GM23248 (cell line): ENCODE results near the gene ARCN1. TPM values are rescaled to one million over a fixed set of nuclear protein-coding genes. Genes with fewer than 3 reads are reported as not detected.

Experiments used
- DNase-seq: peaks from one replicate; pipeline ENCODE4 v3.0.0-alpha.2; 2015
- H2AFZ ChIP-seq: fragments of 200-600 bp; sonication (generic); 2 replicates; pipeline ENCODE4 v1.6.1; 2016; ENCODE audit warnings: antibody characterized with exemption
- H3F3A ChIP-seq: fragments of 200-600 bp; sonication (generic); 2 replicates; pipeline ENCODE4 v1.6.1; 2016; ENCODE audit warnings: mild to moderate bottlenecking, antibody characterized with exemption, mixed run types; ENCODE audit not compliant: insufficient read depth
- H3K27ac ChIP-seq: fragments of 200-600 bp; sonication (generic); 2 replicates; pipeline ENCODE4 v1.5.1; 2016; ENCODE audit warnings: mild to moderate bottlenecking
- H3K27me3 ChIP-seq: fragments of 200-600 bp; sonication (generic); replicated peaks from 2 replicates; pipeline ENCODE4 v1.6.1; 2016; ENCODE audit warnings: mild to moderate bottlenecking; ENCODE audit not compliant: insufficient read depth
- H3K36me3 ChIP-seq: fragments of 200-600 bp; sonication (generic); 2 replicates; pipeline ENCODE4 v1.6.1; 2016; ENCODE audit warnings: low read depth, mild to moderate bottlenecking
- H3K4me1 ChIP-seq: fragments of 200-600 bp; sonication (generic); 2 replicates; pipeline ENCODE4 v1.6.1; 2016; ENCODE audit warnings: mild to moderate bottlenecking; ENCODE audit not compliant: insufficient read depth
- H3K4me2 ChIP-seq: fragments of 200-600 bp; sonication (generic); one replicate; pipeline ENCODE4 v1.6.1; 2016; ENCODE audit warnings: mild to moderate bottlenecking; ENCODE audit not compliant: unreplicated experiment
- H3K4me3 ChIP-seq: fragments of 200-600 bp; sonication (generic); 2 replicates; pipeline ENCODE4 v1.5.1; 2016; ENCODE audit warnings: mild to moderate bottlenecking
- H3K79me2 ChIP-seq: fragments of 200-600 bp; sonication (generic); 2 replicates; pipeline ENCODE4 v1.6.1; 2016; ENCODE audit warnings: mild to moderate bottlenecking; ENCODE audit not compliant: insufficient read depth
- H3K9ac ChIP-seq: fragments of 200-600 bp; sonication (generic); 2 replicates; pipeline ENCODE4 v1.6.1; 2016; ENCODE audit warnings: mild to moderate bottlenecking
- H3K9me2 ChIP-seq: fragments of 200-600 bp; sonication (generic); 2 replicates; pipeline ENCODE4 v1.6.1; 2016; ENCODE audit warnings: mixed run types, mild to moderate bottlenecking, moderate library complexity; ENCODE audit not compliant: insufficient read depth
- H3K9me3 ChIP-seq: fragments of 200-600 bp; sonication (generic); one replicate; pipeline ENCODE4 v1.6.1; 2017; ENCODE audit warnings: low read depth
- H4K20me1 ChIP-seq: fragments of 200-600 bp; sonication (generic); 2 replicates; pipeline ENCODE4 v1.6.0; 2016; ENCODE audit not compliant: insufficient read depth
- EZH2 ChIP-seq: fragments of 200-600 bp; sonication (generic); IDR thresholded peaks from 2 replicates; pipeline ENCODE4 v1.6.1; 2018; ENCODE audit warnings: antibody characterized with exemption, mild to moderate bottlenecking; ENCODE audit not compliant: insufficient read depth, poor library complexity, severe bottlenecking
- EZH2phosphoT487 ChIP-seq: fragments of 200-600 bp; sonication (generic); IDR thresholded peaks from 2 replicates; pipeline ENCODE4 v1.6.1; 2018; ENCODE audit warnings: antibody characterized with exemption, moderate library complexity, mild to moderate bottlenecking, low read depth; ENCODE audit not compliant: insufficient read depth
- WGBS, 2 experiments: methylation state at CpG; one replicate each; pipeline ENCODE4 v1.1.6; 2015 to 2017; ENCODE audit warnings: low lambda C conversion rate in 2 of 2, low coverage in 1 of 2; ENCODE audit errors: missing lambda C conversion rate in 2 of 2; 5-methylcytosine and 5-hydroxymethylcytosine counted together
- in situ Hi-C: fragments of 300-500 bp; cut with MboI; formaldehyde crosslinking; loops from 2 replicates; pipeline ENCODE4 v1.15.0; 2020
- polyA plus RNA-seq: library from polyadenylated mRNA; unstranded; fragments of >200 nt; fragmentation: Nextera tagmentation; extraction: Ambion mirVana; gene quantifications from 2 replicates; pipeline ENCODE4 v1.2.1, GENCODE V29; 2016
- total RNA-seq: library from RNA; depleted of rRNA; stranded (reverse); fragments of >200 nt; shearing (Covaris generic); gene quantifications from 2 replicates; pipeline ENCODE4 v1.2.3, GENCODE V29; 2014

The ARCN1 gene
- total and polyA plus RNA-seq, 2 experiments from 2014 or later: 187 to 190 TPM

DNA sequence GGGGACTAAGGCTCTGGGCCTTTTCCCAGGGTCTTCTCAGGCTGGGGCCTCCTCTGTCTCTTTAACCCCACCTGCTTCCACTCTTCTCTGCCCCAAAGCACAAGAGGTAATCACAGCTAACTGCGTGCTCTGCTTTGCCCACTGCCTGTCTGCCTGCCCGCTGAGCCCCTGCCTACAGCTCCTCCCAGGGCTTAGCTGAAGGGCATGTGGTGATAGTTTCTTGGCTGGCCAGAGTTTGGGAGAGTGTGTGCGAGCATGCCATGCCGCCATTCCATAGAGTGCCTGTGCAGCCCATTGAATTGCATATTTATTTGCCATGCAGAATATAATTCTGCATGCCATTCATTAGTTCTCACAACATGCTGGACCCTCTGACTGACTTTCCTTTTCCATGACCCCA lies 67.7 kb downstream of the ARCN1 start:
- Histone ChIP-seq H3K4me2 (no peak overlapping the region), H3K4me3 (no peak overlapping the region), H3K9ac (no peak overlapping the region), H3F3A (peaks cover 17% of the 10 kb centered on the region), H3K27me3 (no peaks in the 10 kb centered on the region), H3K9me2 (no peaks in the 10 kb centered on the region), H3K9me3 (no peaks in the 10 kb centered on the region), H3K36me3 (peaks cover 35% of the 10 kb centered on the region), H3K79me2 (peaks cover 80% of the 10 kb centered on the region), H3K27ac (no peak overlapping the region), H2AFZ (no peak overlapping the region), H3K4me1 (no peaks in the 10 kb centered on the region), H4K20me1 (no peaks in the 10 kb centered on the region)
- no peak for DNase-seq
- 74 to 81% methylated on average over 4 of the region's 4 CpGs for WGBS, 2 experiments
- no peak for TF ChIP-seq EZH2phosphoT487
- TF ChIP-seq EZH2: no peak
- in situ Hi-C loops: no loop called here

- H3F3A ChIP-seq: peaks cover 11% of the 10 kb centered on the region
- in situ Hi-C loops: no loop called here
- TF ChIP-seq EZH2phosphoT487: no peak
- TF ChIP-seq EZH2: no peak
- H3K9me2 ChIP-seq: no peaks in the 10 kb centered on the region
- peaks cover 80% of the 10 kb centered on the region for H3K79me2 ChIP-seq
- no peaks in the 10 kb centered on the region for H4K20me1 ChIP-seq
- H3K27me3 ChIP-seq: no peaks in the 10 kb centered on the region
- H3K4me2 ChIP-seq: no peak overlapping the region
- no peak overlapping the region for H3K4me3 ChIP-seq
- no peak for DNase-seq
- no peaks in the 10 kb centered on the region for H3K9me3 ChIP-seq
- WGBS, 2 experiments: 71% methylated on average over 5 of the region's 5 CpGs
- H3K36me3 ChIP-seq: peaks cover 36% of the 10 kb centered on the region
- no peak overlapping the region for H3K27ac ChIP-seq
- no peak overlapping the region for H2AFZ ChIP-seq
- no peaks in the 10 kb centered on the region for H3K4me1 ChIP-seq
- no peak overlapping the region for H3K9ac ChIP-seq
Measured at GRCh38 chr11:118640332-118641154, 68.3 kb downstream of the ARCN1 start.

DNA sequence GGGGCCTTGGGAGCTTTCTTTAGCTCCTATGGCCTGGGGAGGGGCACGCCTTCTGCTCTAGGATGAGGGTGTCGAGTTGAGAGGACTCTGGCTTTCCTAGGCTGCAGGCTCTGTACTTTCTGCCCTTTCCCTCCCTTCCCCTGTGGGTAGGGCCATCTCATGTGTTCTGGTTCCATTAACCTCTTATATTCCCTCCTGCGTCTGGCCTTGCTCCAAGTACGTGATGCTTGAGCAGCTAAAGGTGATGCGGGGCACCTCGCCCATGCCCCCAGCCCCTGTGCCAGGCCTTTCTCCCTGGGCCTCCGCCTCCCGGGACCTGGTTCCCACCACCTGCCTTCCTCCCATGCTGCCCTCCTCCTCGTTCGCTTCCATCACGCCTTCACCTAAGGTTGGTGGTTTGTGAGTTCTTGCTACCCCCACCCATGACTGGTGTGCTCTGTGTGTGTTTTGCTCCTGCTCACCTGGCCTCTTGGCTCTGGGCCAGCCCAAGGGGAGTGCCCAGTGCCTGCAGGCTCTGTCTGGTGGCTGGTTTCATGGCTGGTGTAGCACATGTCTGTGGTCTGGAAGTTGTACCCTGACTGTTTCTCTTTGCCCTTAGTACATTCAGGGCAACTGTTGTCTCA lies 69.3 kb downstream of the ARCN1 start:
- Histone ChIP-seq H3K4me3 (no peak overlapping the region), H4K20me1 (no peaks in the 10 kb centered on the region), H3K4me1 (no peaks in the 10 kb centered on the region), H2AFZ (no peak overlapping the region), H3K9ac (no peak overlapping the region), H3K9me3 (no peaks in the 10 kb centered on the region), H3K4me2 (no peak overlapping the region), H3K9me2 (no peaks in the 10 kb centered on the region), H3K27me3 (no peaks in the 10 kb centered on the region), H3K27ac (no peak overlapping the region), H3F3A (peaks cover 9% of the 10 kb centered on the region; the same call in 1 of the 2 replicates), H3K79me2 (peaks cover 77% of the 10 kb centered on the region), H3K36me3 (peaks cover 44% of the 10 kb centered on the region)
- WGBS, 2 experiments: 80 to 89% methylated on average over 11 of the region's 11 CpGs
- TF ChIP-seq EZH2 (no peak), EZH2phosphoT487 (no peak)
- in situ Hi-C loops: no loop called here
- DNase-seq: no peak

GRCh38 chr11:118643142-118643994 lies 71.2 kb downstream of the ARCN1 start:
- Histone ChIP-seq H4K20me1 (no peaks in the 10 kb centered on the region), H3K9ac (no peak overlapping the region), H3K4me3 (no peak overlapping the region), H3K36me3 (peaks cover 42% of the 10 kb centered on the region), H3K9me3 (no peaks in the 10 kb centered on the region), H3K27me3 (no peaks in the 10 kb centered on the region), H3K27ac (no peak overlapping the region), H2AFZ (no peak overlapping the region), H3K4me2 (no peak overlapping the region), H3K9me2 (no peaks in the 10 kb centered on the region), H3K4me1 (no peaks in the 10 kb centered on the region), H3K79me2 (peaks cover 66% of the 10 kb centered on the region), H3F3A (peaks cover 6% of the 10 kb centered on the region; the same call in 1 of the 2 replicates)
- TF ChIP-seq EZH2phosphoT487 (no peak), EZH2 (no peak)
- DNase-seq: no peak
- WGBS, 2 experiments: 72 to 82% methylated on average over 7 to 11 of the region's 11 CpGs
- in situ Hi-C loops: no loop called here
